Measurements from ENCODE around the gene RGS3. TPM values are rescaled to one million over a fixed set of nuclear protein-coding genes. Genes with fewer than 3 reads are reported as not detected.

The RGS3 gene
- total RNA-seq, 4 donors from 2014 or later: 11.0 to 18.8 (median 16.0) TPM

DNA sequence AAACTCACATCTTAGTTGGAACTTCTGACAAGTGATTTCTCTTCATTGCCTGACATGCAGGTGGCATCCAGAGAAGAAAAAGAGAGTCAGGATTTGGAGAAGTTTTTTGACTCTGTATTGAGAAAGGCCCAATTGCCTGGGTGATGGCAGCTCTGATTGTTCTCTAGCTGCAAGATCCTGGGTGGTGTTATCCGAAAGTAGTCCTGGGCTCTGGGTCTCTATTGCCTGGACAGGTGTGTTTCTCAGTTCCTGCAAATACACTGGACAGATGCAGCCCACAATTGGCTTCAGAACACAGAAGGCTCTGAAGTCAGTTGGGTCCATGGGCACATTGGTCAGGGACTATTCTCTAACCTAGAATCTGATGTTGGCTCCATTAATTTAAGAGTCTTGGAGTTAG lies 67.4 kb downstream of the RGS3 start:
- 91% methylated on average over 1 of the region's 1 CpG for WGBS

DNA sequence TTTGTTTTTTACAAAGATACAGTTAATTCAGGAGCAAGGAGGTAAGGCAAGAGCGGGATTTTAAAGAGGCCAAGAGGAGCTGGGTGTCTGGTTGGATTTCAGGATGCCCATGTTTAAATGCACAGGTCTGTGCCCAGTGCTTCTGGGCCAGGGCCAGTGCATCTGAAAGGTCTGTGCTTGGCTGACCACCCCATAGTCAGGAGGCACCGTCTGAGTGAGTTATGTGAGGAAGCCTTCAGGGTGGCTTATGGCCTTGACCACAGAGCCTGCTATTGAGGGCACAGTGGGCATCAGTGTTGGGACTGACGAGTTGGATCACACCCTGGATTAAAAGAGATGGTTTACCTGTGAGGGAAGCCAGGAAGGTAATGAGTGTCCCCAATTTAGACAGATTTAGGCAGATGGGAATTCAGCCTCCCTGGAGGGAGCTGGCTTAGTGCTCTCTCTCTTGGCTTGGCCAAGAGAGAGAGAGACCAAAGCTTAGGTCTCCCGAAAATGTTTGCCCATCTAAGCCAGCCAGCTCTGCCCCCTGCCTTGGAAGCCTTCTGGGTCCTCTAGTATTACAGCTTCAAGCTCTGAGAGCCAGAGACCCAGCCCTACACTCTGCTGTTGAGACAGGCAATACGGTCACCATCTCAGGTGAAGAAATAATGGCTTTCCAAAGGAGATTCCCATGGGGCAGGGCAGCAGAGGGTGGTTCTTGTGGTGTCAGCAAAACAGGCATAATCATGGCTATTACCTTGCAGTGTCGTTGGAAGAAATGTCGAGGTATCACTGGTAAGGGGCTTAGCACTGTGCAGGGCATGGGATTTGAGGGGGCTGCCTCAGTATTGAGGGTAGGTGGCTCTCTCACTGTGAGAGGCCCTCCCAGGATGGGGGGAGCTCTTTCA lies 68.6 kb downstream of the RGS3 start:
- no peak overlapping the region for H3K4me3 ChIP-seq
- no peaks in the 10 kb centered on the region for H3K27me3 ChIP-seq
- 86% methylated on average over 7 of the region's 7 CpGs for whole genome bisulfite sequencing
- H3K9me3 ChIP-seq: no peaks in the 10 kb centered on the region
- no peaks in the 10 kb centered on the region for H3K4me1 ChIP-seq
- DNase-seq (ENCODE audit: low spot score in 2 of 2): peak; percentile 21 to 36
- no peaks in the 10 kb centered on the region for H3K36me3 ChIP-seq
- no peak for TF ChIP-seq POLR2A (IDR thresholded peaks at IDR 0.05)
- TF ChIP-seq, protein P1, sequence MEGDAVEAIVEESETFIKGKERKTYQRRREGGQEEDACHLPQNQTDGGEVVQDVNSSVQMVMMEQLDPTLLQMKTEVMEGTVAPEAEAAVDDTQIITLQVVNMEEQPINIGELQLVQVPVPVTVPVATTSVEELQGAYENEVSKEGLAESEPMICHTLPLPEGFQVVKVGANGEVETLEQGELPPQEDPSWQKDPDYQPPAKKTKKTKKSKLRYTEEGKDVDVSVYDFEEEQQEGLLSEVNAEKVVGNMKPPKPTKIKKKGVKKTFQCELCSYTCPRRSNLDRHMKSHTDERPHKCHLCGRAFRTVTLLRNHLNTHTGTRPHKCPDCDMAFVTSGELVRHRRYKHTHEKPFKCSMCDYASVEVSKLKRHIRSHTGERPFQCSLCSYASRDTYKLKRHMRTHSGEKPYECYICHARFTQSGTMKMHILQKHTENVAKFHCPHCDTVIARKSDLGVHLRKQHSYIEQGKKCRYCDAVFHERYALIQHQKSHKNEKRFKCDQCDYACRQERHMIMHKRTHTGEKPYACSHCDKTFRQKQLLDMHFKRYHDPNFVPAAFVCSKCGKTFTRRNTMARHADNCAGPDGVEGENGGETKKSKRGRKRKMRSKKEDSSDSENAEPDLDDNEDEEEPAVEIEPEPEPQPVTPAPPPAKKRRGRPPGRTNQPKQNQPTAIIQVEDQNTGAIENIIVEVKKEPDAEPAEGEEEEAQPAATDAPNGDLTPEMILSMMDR (IDR thresholded peaks at IDR 0.05): no peak
- TF ChIP-seq EP300 (IDR thresholded peaks at IDR 0.05): no peak
- no peak for TF ChIP-seq POLR2AphosphoS5 (IDR thresholded peaks at IDR 0.05)
- H3K27ac ChIP-seq: no peak overlapping the region

More for the DNA sequence above, 67.4 kb downstream of the RGS3 start:
- Histone ChIP-seq H3K36me3 (no peaks in the 10 kb centered on the region), H3K4me1 (no peaks in the 10 kb centered on the region), H3K9me3 (no peaks in the 10 kb centered on the region), H3K27me3 (no peaks in the 10 kb centered on the region), H3K4me3 (no peak overlapping the region), H3K27ac (no peak overlapping the region)
- TF ChIP-seq EP300 (IDR thresholded peaks at IDR 0.05) (no peak), POLR2AphosphoS5 (IDR thresholded peaks at IDR 0.05) (no peak), POLR2A (IDR thresholded peaks at IDR 0.05) (no peak)
- TF ChIP-seq, protein P1 (IDR thresholded peaks at IDR 0.05): no peak
- peak in 1 of 2 donors; percentile 3 for DNase-seq (ENCODE audit: low spot score in 2 of 2)

DNA sequence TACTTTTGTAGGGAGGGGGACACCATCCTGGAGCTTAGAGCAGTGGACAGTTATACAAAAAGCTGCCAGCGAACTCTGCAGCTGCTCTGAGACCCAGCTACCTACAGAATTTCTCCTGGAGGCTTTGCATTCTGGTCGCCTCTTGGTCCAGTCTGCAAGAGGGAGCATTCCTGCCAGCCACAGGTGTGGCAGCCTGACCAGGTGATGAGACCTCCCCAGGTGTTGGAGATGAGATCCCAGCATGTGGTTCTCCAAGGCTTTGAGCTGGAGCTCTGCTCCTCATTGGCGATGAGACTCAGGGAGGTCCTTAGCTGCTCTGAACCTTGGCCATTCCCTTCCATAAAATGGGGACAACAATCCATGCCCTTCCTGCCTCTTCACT lies 69.3 kb downstream of the RGS3 start:
- Histone ChIP-seq H3K27ac (no peak overlapping the region), H3K4me3 (no peak overlapping the region), H3K9me3 (no peaks in the 10 kb centered on the region), H3K4me1 (no peaks in the 10 kb centered on the region), H3K27me3 (no peaks in the 10 kb centered on the region), H3K36me3 (peaks cover 4% of the 10 kb centered on the region)
- 94% methylated on average over 2 of the region's 3 CpGs for WGBS
- no peak for TF ChIP-seq POLR2AphosphoS5 (IDR thresholded peaks at IDR 0.05)
- TF ChIP-seq, protein P1 (IDR thresholded peaks at IDR 0.05): no peak
- no peak for TF ChIP-seq EP300 (IDR thresholded peaks at IDR 0.05)
- no peak for TF ChIP-seq POLR2A (IDR thresholded peaks at IDR 0.05)
- DNase-seq (ENCODE audit: low spot score in 2 of 2): peak in 1 of 2 donors; percentile 31

DNA sequence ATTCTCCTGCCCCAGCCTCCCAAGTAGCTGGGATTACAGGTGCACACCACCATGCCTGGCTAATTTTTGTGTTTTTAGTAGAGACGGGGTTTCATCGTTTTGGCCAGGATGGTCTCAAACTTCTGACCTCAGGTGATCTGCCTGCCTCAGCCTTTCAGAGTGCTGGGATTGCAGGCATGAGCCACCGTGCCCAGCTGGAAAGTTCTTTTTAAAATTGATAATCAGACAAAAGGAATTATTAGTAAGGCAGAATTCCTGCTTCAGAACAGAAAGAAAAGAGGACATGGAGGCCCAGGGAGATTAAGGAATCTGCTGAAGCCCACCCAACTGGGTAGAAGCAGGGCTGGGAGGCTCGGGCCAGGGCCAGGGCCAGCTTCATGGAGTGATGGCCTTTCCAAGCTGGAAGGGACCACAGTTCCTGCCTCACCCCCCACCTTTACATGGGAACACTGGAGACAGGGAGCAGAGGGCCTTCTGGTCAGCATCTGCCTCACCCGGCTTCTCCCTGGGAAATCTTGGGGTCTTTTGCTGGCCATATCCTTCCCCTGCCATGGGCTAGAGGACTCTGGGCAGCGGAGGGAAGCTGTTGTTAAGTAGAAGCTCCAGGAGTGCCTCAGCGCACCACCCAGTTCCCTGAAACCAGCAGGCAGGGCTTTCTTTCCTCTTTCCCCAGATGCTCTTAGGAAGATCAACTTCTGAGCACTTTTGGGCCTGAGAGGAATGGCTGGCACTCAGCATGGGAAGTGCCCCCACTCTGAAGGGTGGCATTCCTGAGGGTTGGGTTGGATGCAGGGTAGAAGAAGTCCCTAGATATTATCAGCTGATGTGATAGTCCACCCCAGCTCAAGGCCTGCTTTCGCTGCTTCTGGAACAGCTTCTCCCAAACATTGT lies 70.1 kb downstream of the RGS3 start:
- Histone ChIP-seq H3K36me3 (peaks cover 4% of the 10 kb centered on the region), H3K27ac (no peak overlapping the region), H3K4me3 (no peak overlapping the region), H3K27me3 (no peaks in the 10 kb centered on the region), H3K9me3 (no peaks in the 10 kb centered on the region), H3K4me1 (no peaks in the 10 kb centered on the region)
- 86% methylated on average over 7 of the region's 8 CpGs for whole genome bisulfite sequencing
- peak; percentile 39 to 54 for DNase-seq (ENCODE audit: low spot score in 2 of 2)
- TF ChIP-seq POLR2A (IDR thresholded peaks at IDR 0.05) (no peak), EP300 (IDR thresholded peaks at IDR 0.05) (no peak), POLR2AphosphoS5 (IDR thresholded peaks at IDR 0.05) (no peak)
- TF ChIP-seq, protein P1 (IDR thresholded peaks at IDR 0.05): no peak

DNA sequence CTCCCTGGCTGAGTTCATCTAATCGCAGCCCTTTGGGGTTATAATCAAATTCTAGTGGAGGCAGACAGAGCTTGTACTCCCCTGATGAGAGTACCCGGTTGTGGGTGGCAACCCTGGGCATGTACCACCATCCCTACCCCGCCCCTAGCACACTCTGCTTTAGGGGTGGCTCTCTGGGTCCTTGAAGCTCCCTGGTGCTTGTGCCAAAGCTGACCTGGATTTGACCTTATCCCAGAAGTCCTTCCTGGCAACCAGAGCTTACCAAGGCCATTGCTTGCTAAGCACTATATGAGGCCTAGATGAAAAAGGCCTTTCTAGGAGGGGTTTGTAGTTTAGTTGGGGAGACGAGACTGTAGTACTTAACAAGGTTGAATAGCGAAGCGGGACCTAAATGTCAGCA lies 72.2 kb downstream of the RGS3 start:
- 91% methylated on average over 5 of the region's 6 CpGs for WGBS
- H3K4me3 ChIP-seq: no peak overlapping the region
- no peaks in the 10 kb centered on the region for H3K27me3 ChIP-seq
- no peaks in the 10 kb centered on the region for H3K4me1 ChIP-seq
- DNase-seq (ENCODE audit: low spot score in 2 of 2): peak in 1 of 2 donors; percentile 32
- no peak overlapping the region for H3K27ac ChIP-seq
- TF ChIP-seq, protein P1 (IDR thresholded peaks at IDR 0.05): no peak
- TF ChIP-seq POLR2AphosphoS5 (IDR thresholded peaks at IDR 0.05) (no peak), POLR2A (IDR thresholded peaks at IDR 0.05) (no peak), EP300 (IDR thresholded peaks at IDR 0.05) (no peak)
- no peaks in the 10 kb centered on the region for H3K9me3 ChIP-seq
- H3K36me3 ChIP-seq: peaks cover 4% of the 10 kb centered on the region
